ENCODE data around the gene UFC1. TPM values are rescaled to one million over a fixed set of nuclear protein-coding genes. Genes with fewer than 3 reads are reported as not detected.

The UFC1 gene
- total and polyA plus RNA-seq, 2 of the 13 experiments (the other 11 are each of a cell fraction or from before 2014, with no cell fraction given) = 72.8 to 85.2 TPM

- TF ChIP-seq TERF1 (CRISPR knock-in tag; IDR thresholded peaks at IDR 0.05) (no peak), ZSCAN31 (CRISPR knock-in tag; IDR thresholded peaks at IDR 0.05; ENCODE audit: low read depth) (no peak), TAF15 (IDR thresholded peaks at IDR 0.05; ENCODE audit: low read depth, low read length, poor library complexity, severe bottlenecking) (no peak), FOSL1 (CRISPR knock-in tag; IDR thresholded peaks at IDR 0.05; ENCODE audit: borderline replicate concordance) (no peak), FOXK2 (IDR thresholded peaks at IDR 0.05) (no peak), KDM4B (CRISPR knock-in tag; IDR thresholded peaks at IDR 0.05) (no peak), ZBTB46 (CRISPR knock-in tag; IDR thresholded peaks at IDR 0.05; ENCODE audit: borderline replicate concordance) (no peak), PCBP1 (IDR thresholded peaks at IDR 0.05; ENCODE audit: borderline replicate concordance, low read depth, low read length) (no peak), SALL2 (CRISPR knock-in tag; IDR thresholded peaks at IDR 0.05) (0 out of 2 replicates have a peak, but pooled peaks have one; percentile 49), HOXA7 (CRISPR knock-in tag; IDR thresholded peaks at IDR 0.05) (no peak), PAF1 (CRISPR knock-in tag; IDR thresholded peaks at IDR 0.05) (no peak), ZNF563 (CRISPR knock-in tag; IDR thresholded peaks at IDR 0.05) (no peak), ZNF337 (CRISPR knock-in tag; IDR thresholded peaks at IDR 0.05; ENCODE audit: borderline replicate concordance, low read depth) (no peak), GATAD1 (CRISPR knock-in tag; IDR thresholded peaks at IDR 0.05) (no peak), MAZ (IDR thresholded peaks at IDR 0.05; ENCODE audit: borderline replicate concordance, low read depth, low read length) (no peak), MAZ (CRISPR knock-in tag; IDR thresholded peaks at IDR 0.05; ENCODE audit: low read depth) (no peak), HINFP (CRISPR knock-in tag; IDR thresholded peaks at IDR 0.05; ENCODE audit: low read depth) (no peak), ZNF136 (CRISPR knock-in tag; IDR thresholded peaks at IDR 0.05; ENCODE audit: low read depth) (no peak), ZNF468 (CRISPR knock-in tag; IDR thresholded peaks at IDR 0.05) (no peak), ZNF580 (CRISPR knock-in tag; IDR thresholded peaks at IDR 0.05; ENCODE audit: borderline replicate concordance, low read depth) (0 out of 2 replicates have a peak, but pooled peaks have one; percentile 13), SRY (CRISPR knock-in tag; IDR thresholded peaks at IDR 0.05) (no peak), THAP8 (CRISPR knock-in tag; IDR thresholded peaks at IDR 0.05; ENCODE audit: borderline replicate concordance) (no peak), PHF20 (CRISPR knock-in tag; IDR thresholded peaks at IDR 0.05) (0 out of 2 replicates have a peak, but pooled peaks have one; percentile 25), CENPT (CRISPR knock-in tag; IDR thresholded peaks at IDR 0.05; ENCODE audit: low read depth) (no peak), RFX5 (IDR thresholded peaks at IDR 0.05; ENCODE audit: low read depth, low read length) (no peak)
Observed at GRCh38 chr1:161200992-161201835, 47.4 kb downstream of the UFC1 start (continued).

Measured in HepG2 (cell line).